Breast epithelium (tissue), 4 donors: ENCODE results near the gene VSTM2L. TPM values are rescaled to one million over a fixed set of nuclear protein-coding genes. Genes with fewer than 3 reads are reported as not detected.
"Not testable (repeated sequence)": the region's sequence is repeated elsewhere in the genome, so short reads cannot be mapped to it uniquely, and the experiment has no call there.

Experiments used
- DNase-seq, 2 donors: peaks; one replicate each; pipeline ENCODE4 v3.0.0-alpha.2; 2019; ENCODE audit warnings: low spot score in 2 of 2
- H3K27ac ChIP-seq, 2 donors: fragments of 200-600 bp; sonication (generic) in 1 of 2; one replicate each; pipeline ENCODE4 v1.5.1; 2016 to 2019; ENCODE audit warnings: mild to moderate bottlenecking in 1 of 2
- H3K27me3 ChIP-seq, 2 donors: fragments of 200-600 bp; sonication (generic) in 1 of 2; one replicate each; pipeline versions ENCODE4 v1.5.1 to v1.6.0; 2017 to 2019; ENCODE audit warnings: control low read depth in 1 of 2, mild to moderate bottlenecking in 1 of 2
- H3K36me3 ChIP-seq: fragments of 200-600 bp; one replicate; pipeline ENCODE4 v1.5.1; 2019
- H3K4me1 ChIP-seq, 2 donors: fragments of 200-600 bp; sonication (generic); one replicate each; pipeline ENCODE4 v1.5.1; 2016 to 2019; ENCODE audit warnings: control low read depth in 1 of 2
- H3K4me3 ChIP-seq, 3 donors: fragments of 200-600 bp; sonication (generic); 1 replicate in 2 of 3; 2 replicates in 1 of 3; pipeline ENCODE4 v1.5.1; 2016 to 2019; ENCODE audit warnings: mild to moderate bottlenecking in 3 of 3, moderate library complexity in 2 of 3
- H3K9me3 ChIP-seq, 2 donors: fragments of 200-600 bp; sonication (generic) in 1 of 2; one replicate each; pipeline ENCODE4 v1.5.1; 2016 to 2019; ENCODE audit warnings: control low read depth in 1 of 2
- POLR2A ChIP-seq: fragments of 450-650 bp; IDR thresholded peaks from one replicate; pipeline ENCODE4 v1.6.1; 2016; ENCODE audit warnings: antibody characterized with exemption, mild to moderate bottlenecking, moderate library complexity
- POLR2AphosphoS5 ChIP-seq, 3 donors: sonication (generic); formaldehyde crosslinking; IDR thresholded peaks; one replicate each; pipeline ENCODE4 v1.6.1; 2017; ENCODE audit warnings: antibody characterized with exemption in 3 of 3
- intact Hi-C: fragments of 100-400 bp; cut with DNase I; formaldehyde crosslinking; loops from one replicate; pipeline ENCODE4 v1.15.1; 2023; ENCODE audit warnings: low total_unique reads
- total RNA-seq, 3 donors: library from RNA; depleted of rRNA; stranded (reverse); fragments of >200 nt; gene quantifications; one replicate each; pipeline ENCODE4 v1.1.0, GENCODE V29; 2016
- TF ChIP-seq, protein P1 (sequence below), 3 donors: fragments of 450-650 bp; IDR thresholded peaks; one replicate each; pipeline ENCODE4 v1.5.1; 2016 to 2017; ENCODE audit warnings: antibody characterized with exemption in 3 of 3, mild to moderate bottlenecking in 3 of 3, moderate library complexity in 3 of 3

Gene VSTM2L
- under 1 TPM; 0.33 to 0.48 (median 0.44) TPM for total RNA-seq

- Histone ChIP-seq H3K4me1 (no peaks in the 10 kb centered on the region), H3K9me3 (no peaks in the 10 kb centered on the region), H3K27me3 (peaks cover 5 to 52% of the 10 kb centered on the region in 2 donors), H3K4me3 (peak within 1 kb of the TSS; percentile 16 to 65 (median 44)), H3K27ac (no peak within 1 kb of the TSS), H3K36me3 (no peaks in the 10 kb centered on the region)
- intact Hi-C loops: no loop called here
- TF ChIP-seq POLR2A (no peak), POLR2AphosphoS5 (IDR thresholded peaks at IDR 0.05) (no peak)
- TF ChIP-seq, protein P1, sequence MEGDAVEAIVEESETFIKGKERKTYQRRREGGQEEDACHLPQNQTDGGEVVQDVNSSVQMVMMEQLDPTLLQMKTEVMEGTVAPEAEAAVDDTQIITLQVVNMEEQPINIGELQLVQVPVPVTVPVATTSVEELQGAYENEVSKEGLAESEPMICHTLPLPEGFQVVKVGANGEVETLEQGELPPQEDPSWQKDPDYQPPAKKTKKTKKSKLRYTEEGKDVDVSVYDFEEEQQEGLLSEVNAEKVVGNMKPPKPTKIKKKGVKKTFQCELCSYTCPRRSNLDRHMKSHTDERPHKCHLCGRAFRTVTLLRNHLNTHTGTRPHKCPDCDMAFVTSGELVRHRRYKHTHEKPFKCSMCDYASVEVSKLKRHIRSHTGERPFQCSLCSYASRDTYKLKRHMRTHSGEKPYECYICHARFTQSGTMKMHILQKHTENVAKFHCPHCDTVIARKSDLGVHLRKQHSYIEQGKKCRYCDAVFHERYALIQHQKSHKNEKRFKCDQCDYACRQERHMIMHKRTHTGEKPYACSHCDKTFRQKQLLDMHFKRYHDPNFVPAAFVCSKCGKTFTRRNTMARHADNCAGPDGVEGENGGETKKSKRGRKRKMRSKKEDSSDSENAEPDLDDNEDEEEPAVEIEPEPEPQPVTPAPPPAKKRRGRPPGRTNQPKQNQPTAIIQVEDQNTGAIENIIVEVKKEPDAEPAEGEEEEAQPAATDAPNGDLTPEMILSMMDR (IDR thresholded peaks at IDR 0.05): no peak
- no peak for DNase-seq
Measured at GRCh38 chr20:37902504-37903313, at the start of gene VSTM2L. Gene VSTM2L, plus strand, starts transcription at chr20:37903127. Its CDS starts 224 bp downstream, at chr20:37903351.

DNA sequence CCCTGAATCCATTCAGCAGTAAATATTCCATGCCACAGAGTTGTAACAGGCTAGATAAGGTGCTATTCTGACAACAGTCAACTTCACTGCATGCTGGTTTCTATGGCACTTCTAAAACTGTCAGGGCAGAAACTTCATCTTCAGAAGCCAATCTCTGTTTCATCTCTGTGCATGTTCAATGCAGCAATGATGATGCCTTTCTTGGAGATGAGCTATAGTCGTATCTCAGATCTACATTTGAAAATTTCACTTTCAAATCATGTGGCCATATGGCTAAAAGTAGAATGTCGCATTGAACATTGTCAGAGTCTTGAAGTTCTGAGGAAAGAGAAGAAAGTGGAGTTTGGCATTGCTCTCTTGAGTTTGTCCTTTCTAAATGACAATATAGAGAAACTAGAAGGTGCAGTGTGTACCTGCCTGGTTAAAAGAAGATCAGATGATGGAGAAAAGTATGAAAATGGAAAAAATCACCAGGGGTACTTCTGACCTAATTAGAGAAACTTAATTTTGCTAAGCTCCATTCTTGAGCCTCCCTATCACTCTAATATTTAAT is 49.0 kb upstream of the VSTM2L start:
- TF ChIP-seq POLR2A (no peak), POLR2AphosphoS5 (IDR thresholded peaks at IDR 0.05) (no peak)
- TF ChIP-seq, protein P1 (IDR thresholded peaks at IDR 0.05): no peak
- no peak for DNase-seq
- no peaks in the 10 kb centered on the region for H3K36me3 ChIP-seq
- H3K4me3 ChIP-seq: no peak overlapping the region
- H3K4me1 ChIP-seq: no peaks in the 10 kb centered on the region
- intact Hi-C loops: no loop called here
- H3K9me3 ChIP-seq: no peaks in the 10 kb centered on the region
- no peak overlapping the region for H3K27ac ChIP-seq
- no peaks in the 10 kb centered on the region for H3K27me3 ChIP-seq

- H3K27ac ChIP-seq, H3K27me3 ChIP-seq, H3K36me3 ChIP-seq, H3K4me1 ChIP-seq, H3K9me3 ChIP-seq, intact Hi-C loops, DNase-seq, H3K4me3 ChIP-seq: not testable (repeated sequence)
Measured at GRCh38 chr20:37856034-37856433, 46.9 kb upstream of the VSTM2L start.

DNA sequence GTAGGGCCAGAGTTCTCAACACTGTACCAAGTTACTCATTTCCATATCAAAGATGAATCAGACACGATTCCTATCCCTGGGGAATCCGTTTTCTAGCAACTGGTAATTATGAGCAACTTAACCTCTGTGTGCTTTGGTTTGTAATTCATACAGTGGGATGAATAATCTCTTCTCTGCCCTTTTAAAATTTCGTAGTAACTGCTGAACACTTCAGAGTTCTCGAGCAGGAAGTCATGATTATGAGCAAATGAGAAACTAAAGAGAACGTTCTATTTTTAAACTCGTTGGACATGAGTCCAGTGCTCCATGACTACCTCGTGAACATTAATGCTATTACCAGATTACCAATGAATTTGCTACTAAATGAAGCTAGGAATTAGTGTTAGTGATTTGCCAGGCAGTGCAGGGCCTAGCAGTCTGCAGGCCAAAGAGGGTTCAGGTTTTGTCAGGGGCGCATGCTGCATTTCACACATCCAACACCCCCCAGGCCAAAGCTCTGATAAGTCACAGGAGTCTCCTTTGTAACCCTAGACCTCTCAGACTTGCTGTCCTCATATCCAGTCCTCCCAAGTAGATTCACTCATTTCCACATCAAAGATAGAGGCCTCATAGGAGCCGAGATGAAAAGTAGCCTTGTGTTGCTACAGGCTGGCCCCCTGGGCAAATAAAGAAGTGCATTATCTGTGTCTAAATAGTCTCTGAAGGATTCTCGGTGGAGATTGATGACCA is 45.8 kb upstream of the VSTM2L start:
- Histone ChIP-seq H3K27ac (no peak overlapping the region), H3K4me1 (no peaks in the 10 kb centered on the region), H3K27me3 (no peaks in the 10 kb centered on the region), H3K36me3 (no peaks in the 10 kb centered on the region), H3K4me3 (no peak overlapping the region), H3K9me3 (no peaks in the 10 kb centered on the region)
- no peak for DNase-seq
- no peak for TF ChIP-seq POLR2A
- TF ChIP-seq, protein P1 (IDR thresholded peaks at IDR 0.05): no peak
- intact Hi-C loops: no loop called here

DNA sequence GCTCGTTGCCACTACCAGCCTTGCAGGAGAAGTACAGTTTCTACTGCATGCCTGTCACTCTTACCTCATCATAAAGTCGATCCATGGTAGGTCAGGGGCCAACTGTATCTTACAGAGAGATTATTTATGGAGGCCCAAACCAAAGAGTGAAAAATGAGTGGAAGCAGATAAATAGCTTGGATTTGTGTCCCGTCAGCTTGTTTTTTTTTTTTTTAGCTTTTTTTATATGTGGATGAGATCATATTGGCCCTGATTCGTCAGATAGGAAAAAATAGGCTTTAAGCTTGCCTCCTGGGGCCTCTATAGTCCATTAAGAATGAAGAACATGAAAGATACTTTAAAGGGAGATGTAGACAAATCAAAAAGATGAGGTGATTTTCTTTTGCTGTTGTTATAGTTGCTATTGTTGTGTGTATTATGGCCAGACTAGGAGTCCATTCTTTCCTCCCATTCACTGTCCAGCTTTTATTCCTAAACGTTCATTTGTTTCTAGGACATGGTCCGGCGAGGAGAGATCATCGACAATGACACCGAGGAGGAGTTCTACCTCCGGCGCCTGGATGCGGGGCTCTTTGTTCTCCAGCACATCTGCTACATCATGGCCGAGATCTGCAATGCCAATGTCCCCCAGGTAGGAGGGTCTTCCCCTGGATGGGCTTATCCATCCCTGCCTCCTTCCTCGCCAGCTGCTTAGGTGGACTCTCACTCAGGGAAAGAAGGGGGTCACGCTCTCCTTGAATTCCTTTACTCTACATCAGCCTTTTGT is 43.3 kb upstream of the VSTM2L start:
- DNase-seq: no peak
- Histone ChIP-seq H3K4me3 (no peak overlapping the region), H3K27ac (no peak overlapping the region), H3K27me3 (no peaks in the 10 kb centered on the region), H3K36me3 (no peaks in the 10 kb centered on the region), H3K9me3 (no peaks in the 10 kb centered on the region), H3K4me1 (no peaks in the 10 kb centered on the region)
- intact Hi-C loops: no loop called here
- TF ChIP-seq POLR2A (no peak), POLR2AphosphoS5 (IDR thresholded peaks at IDR 0.05) (no peak)
- TF ChIP-seq, protein P1 (IDR thresholded peaks at IDR 0.05): no peak
